Measurements from ENCODE around the gene PLGLB2.
"Not testable (repeated sequence)": the region's sequence is repeated elsewhere in the genome, so short reads cannot be mapped to it uniquely, and the experiment has no call there.

Gene PLGLB2

DNA sequence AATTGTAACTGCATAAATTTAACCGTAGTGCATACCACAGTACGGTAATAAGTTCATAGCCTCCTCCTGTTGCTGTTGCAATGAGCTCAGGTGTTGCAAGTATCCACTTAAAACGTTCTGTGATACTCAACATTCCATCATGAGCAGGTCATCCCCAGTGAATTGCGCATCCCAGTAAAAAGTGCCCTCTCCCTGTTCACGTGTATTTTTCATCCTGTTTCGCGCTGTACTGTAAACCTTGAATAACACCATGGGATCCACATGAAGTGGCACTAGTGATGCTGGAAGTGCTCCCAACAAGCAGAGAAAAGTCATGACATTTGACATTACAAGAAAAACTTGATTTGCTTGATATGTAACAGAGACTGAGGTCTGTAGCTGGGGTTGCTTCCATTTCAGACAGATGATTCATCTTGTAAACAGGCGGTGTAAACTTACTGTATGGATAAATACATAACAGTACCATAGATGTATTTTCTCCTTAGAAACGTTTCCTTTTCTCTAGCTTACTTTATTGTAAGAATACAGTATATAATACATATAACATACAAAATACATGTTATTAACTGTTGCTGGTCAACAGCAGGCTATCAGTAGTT lies 2.4 kb upstream of the PLGLB2 start:
- CTCF ChIA-PET, POLR2A ChIA-PET: not testable (repeated sequence)
- 92% methylated on average over 2 of the region's 9 CpGs for WGBS (ENCODE audit: insufficient coverage)

DNA sequence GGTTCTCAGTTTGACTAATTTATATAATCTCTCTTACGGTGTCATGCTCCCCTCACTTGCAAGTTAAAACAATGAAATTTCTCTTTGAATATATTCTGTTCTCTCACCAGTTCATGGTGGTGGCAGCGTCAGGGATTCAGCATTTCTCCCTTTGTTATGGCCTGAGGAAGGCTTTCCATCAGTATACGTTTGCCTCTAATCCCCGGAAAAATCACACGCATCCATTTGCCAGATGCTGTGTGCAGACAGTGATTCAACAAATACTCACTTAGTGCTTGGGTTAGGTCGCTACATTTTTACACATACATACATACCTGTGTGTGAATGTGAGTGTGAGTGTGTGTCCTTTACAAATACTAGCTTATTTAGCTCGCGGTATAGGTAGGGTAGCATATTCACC lies 637 bp downstream of the PLGLB2 start:
- H3K27me3 ChIP-seq (replicated peaks in 2 of 5; ENCODE audit: control insufficient read depth in 4 of 5, insufficient read depth in 5 of 5, low read length in 4 of 5); POLR2A ChIA-PET; CTCF ChIA-PET; DNase-seq; H3K36me3 ChIP-seq (ENCODE audit: control insufficient read depth in 4 of 4, insufficient read depth in 4 of 4, low read length in 3 of 4); H3K4me1 ChIP-seq (ENCODE audit: control extremely low read depth in 1 of 4, control insufficient read depth in 4 of 4, insufficient read depth in 4 of 4, low read length in 3 of 4); H3K4me3 ChIP-seq (ENCODE audit: control insufficient read depth in 1 of 7, extremely low read depth in 1 of 7, insufficient read depth in 4 of 7, low read depth in 2 of 7, low read length in 6 of 7); H3K27ac ChIP-seq (ENCODE audit: insufficient read depth in 1 of 2, low read depth in 1 of 2, low read length in 2 of 2, poor library complexity in 1 of 2, severe bottlenecking in 2 of 2); H3K9me3 ChIP-seq (ENCODE audit: control extremely low read depth in 1 of 5, control insufficient read depth in 4 of 5, insufficient read depth in 2 of 5, low read depth in 1 of 5, low read length in 4 of 5): not testable (repeated sequence)
- no CpG with 5 or more reads among the region's 8 CpGs for WGBS (ENCODE audit: insufficient coverage)

More for the DNA sequence above, 2.4 kb upstream of the PLGLB2 start:
- H3K27ac ChIP-seq (ENCODE audit: insufficient read depth in 1 of 2, low read depth in 1 of 2, low read length in 2 of 2, poor library complexity in 1 of 2, severe bottlenecking in 2 of 2); H3K36me3 ChIP-seq (ENCODE audit: control insufficient read depth in 4 of 4, insufficient read depth in 4 of 4, low read length in 3 of 4); H3K4me1 ChIP-seq (ENCODE audit: control extremely low read depth in 1 of 4, control insufficient read depth in 4 of 4, insufficient read depth in 4 of 4, low read length in 3 of 4); H3K4me3 ChIP-seq (ENCODE audit: control insufficient read depth in 1 of 7, extremely low read depth in 1 of 7, insufficient read depth in 4 of 7, low read depth in 2 of 7, low read length in 6 of 7); DNase-seq; H3K27me3 ChIP-seq (replicated peaks in 2 of 5; ENCODE audit: control insufficient read depth in 4 of 5, insufficient read depth in 5 of 5, low read length in 4 of 5); H3K9me3 ChIP-seq (ENCODE audit: control extremely low read depth in 1 of 5, control insufficient read depth in 4 of 5, insufficient read depth in 2 of 5, low read depth in 1 of 5, low read length in 4 of 5): not testable (repeated sequence)

DNA sequence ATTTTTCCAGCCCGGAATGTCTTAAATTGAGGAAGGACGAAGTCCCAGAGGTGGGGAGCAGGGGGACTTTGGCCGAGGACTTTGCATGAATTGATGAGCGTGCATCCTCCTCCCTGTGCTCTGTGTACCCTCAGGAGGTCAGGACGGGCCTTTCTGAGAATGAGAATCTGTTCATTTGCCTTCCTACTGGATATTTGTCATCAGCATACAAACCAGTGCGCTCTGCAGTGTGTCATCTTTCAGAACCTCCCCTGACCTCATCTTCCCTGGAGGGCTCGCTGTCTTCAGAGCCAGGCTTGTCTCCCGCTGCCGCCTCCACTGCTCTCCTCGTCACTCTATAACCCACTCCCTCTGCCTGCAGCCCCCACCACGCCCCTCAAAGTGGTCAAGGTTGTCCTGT lies 2.7 kb downstream of the PLGLB2 start:
- H3K4me3 ChIP-seq (ENCODE audit: control insufficient read depth in 1 of 7, extremely low read depth in 1 of 7, insufficient read depth in 4 of 7, low read depth in 2 of 7, low read length in 6 of 7); H3K36me3 ChIP-seq (ENCODE audit: control insufficient read depth in 4 of 4, insufficient read depth in 4 of 4, low read length in 3 of 4); H3K9me3 ChIP-seq (ENCODE audit: control extremely low read depth in 1 of 5, control insufficient read depth in 4 of 5, insufficient read depth in 2 of 5, low read depth in 1 of 5, low read length in 4 of 5); H3K27me3 ChIP-seq (replicated peaks in 2 of 5; ENCODE audit: control insufficient read depth in 4 of 5, insufficient read depth in 5 of 5, low read length in 4 of 5); DNase-seq; POLR2A ChIA-PET; H3K4me1 ChIP-seq (ENCODE audit: control extremely low read depth in 1 of 4, control insufficient read depth in 4 of 4, insufficient read depth in 4 of 4, low read length in 3 of 4); H3K27ac ChIP-seq (ENCODE audit: insufficient read depth in 1 of 2, low read depth in 1 of 2, low read length in 2 of 2, poor library complexity in 1 of 2, severe bottlenecking in 2 of 2); CTCF ChIA-PET: not testable (repeated sequence)
- WGBS (ENCODE audit: insufficient coverage): no CpG with 5 or more reads among the region's 11 CpGs

DNA sequence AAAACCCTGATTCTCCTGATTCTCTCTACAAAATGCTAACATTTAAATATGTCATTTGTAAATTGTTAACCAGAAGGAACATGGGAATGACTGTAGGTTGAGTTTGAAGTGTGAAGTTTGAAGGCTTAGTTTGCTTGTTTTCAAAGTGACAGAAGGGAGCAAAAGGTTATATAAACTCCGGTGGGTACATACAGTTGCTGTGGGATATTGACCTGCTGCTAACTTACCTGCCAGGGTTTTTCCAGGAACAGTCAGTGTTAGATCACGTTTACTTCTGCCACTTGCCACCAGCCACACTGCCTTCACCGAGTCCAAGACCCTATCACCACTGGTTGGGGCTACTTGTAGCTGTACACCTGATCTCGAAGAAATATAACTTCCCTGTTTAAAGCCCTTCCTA lies 6.9 kb downstream of the PLGLB2 start:
- DNase-seq; H3K27me3 ChIP-seq (replicated peaks in 2 of 5; ENCODE audit: control insufficient read depth in 4 of 5, insufficient read depth in 5 of 5, low read length in 4 of 5); H3K36me3 ChIP-seq (ENCODE audit: control insufficient read depth in 4 of 4, insufficient read depth in 4 of 4, low read length in 3 of 4); H3K9me3 ChIP-seq (ENCODE audit: control extremely low read depth in 1 of 5, control insufficient read depth in 4 of 5, insufficient read depth in 2 of 5, low read depth in 1 of 5, low read length in 4 of 5); H3K27ac ChIP-seq (ENCODE audit: insufficient read depth in 1 of 2, low read depth in 1 of 2, low read length in 2 of 2, poor library complexity in 1 of 2, severe bottlenecking in 2 of 2); CTCF ChIA-PET; POLR2A ChIA-PET; H3K4me3 ChIP-seq (ENCODE audit: control insufficient read depth in 1 of 7, extremely low read depth in 1 of 7, insufficient read depth in 4 of 7, low read depth in 2 of 7, low read length in 6 of 7); H3K4me1 ChIP-seq (ENCODE audit: control extremely low read depth in 1 of 4, control insufficient read depth in 4 of 4, insufficient read depth in 4 of 4, low read length in 3 of 4): not testable (repeated sequence)
- WGBS (ENCODE audit: insufficient coverage): no CpG with 5 or more reads among the region's 4 CpGs
